Prostate gland (tissue), 2 donors: ENCODE data around the gene GUCY2C. TPM values are rescaled to one million over a fixed set of nuclear protein-coding genes. Genes with fewer than 3 reads are reported as not detected.

ENCODE experiments used
- DNase-seq: peaks from one replicate; pipeline ENCODE4 v3.0.0-alpha.2; 2019; ENCODE audit warnings: low spot score
- H3K27ac ChIP-seq, 2 donors: fragments of 200-600 bp; sonication (generic); 2 replicates each; pipeline ENCODE4 v1.5.1; 2017 to 2019
- H3K27me3 ChIP-seq: fragments of 200-600 bp; sonication (generic); replicated peaks from 2 replicates; pipeline ENCODE4 v1.5.1; 2019; ENCODE audit not compliant: insufficient read depth
- H3K36me3 ChIP-seq, 2 donors: fragments of 200-600 bp; sonication (generic); 1 replicate in 1 of 2; 2 replicates in 1 of 2; pipeline versions ENCODE4 v1.5.1 to v1.8.1; 2017 to 2019
- H3K4me1 ChIP-seq: fragments of 200-600 bp; sonication (generic); replicated peaks from 2 replicates; pipeline ENCODE4 v1.5.1; 2019
- H3K4me3 ChIP-seq, 2 donors: fragments of 200-600 bp; sonication (generic); 2 replicates each; pipeline ENCODE4 v1.5.1; 2017 to 2019
- H3K9me3 ChIP-seq: fragments of 200-600 bp; sonication (generic); 2 replicates; pipeline ENCODE4 v1.5.1; 2017
- POLR2A ChIP-seq: fragments of 450-650 bp; IDR thresholded peaks from one replicate; pipeline ENCODE4 v1.6.1; 2016; ENCODE audit warnings: antibody characterized with exemption, mild to moderate bottlenecking
- POLR2AphosphoS5 ChIP-seq: sonication (generic); formaldehyde crosslinking; IDR thresholded peaks from one replicate; pipeline ENCODE4 v1.6.1; 2017; ENCODE audit warnings: antibody characterized with exemption
- WGBS: methylation state at CpG from one replicate; pipeline ENCODE4 v1.1.5; 2018; 5-methylcytosine and 5-hydroxymethylcytosine counted together
- intact Hi-C: fragments of 100-400 bp; cut with DNase I; formaldehyde crosslinking; loops from one replicate; pipeline ENCODE4 v1.14.2; 2022
- total RNA-seq, 2 donors: library from RNA; depleted of rRNA; stranded (reverse); fragments of >200 nt; gene quantifications; one replicate each; pipeline ENCODE4 v1.1.0, GENCODE V29; 2016
- TF ChIP-seq, protein P1 (sequence below), 4 experiments: fragments of 200-600 bp in 2 of 4; fragments of 450-650 bp in 2 of 4; sonication (generic) in 2 of 4; IDR thresholded peaks; 1 replicate in 3 of 4; 2 replicates in 1 of 4; pipeline ENCODE4 v1.5.1; 2016 to 2019; ENCODE audit warnings: antibody characterized with exemption in 4 of 4, mild to moderate bottlenecking in 2 of 4, moderate library complexity in 2 of 4

GUCY2C gene
- total RNA-seq, 2 donors from 2014 or later = 0.11 TPM; not detected in 1

DNA sequence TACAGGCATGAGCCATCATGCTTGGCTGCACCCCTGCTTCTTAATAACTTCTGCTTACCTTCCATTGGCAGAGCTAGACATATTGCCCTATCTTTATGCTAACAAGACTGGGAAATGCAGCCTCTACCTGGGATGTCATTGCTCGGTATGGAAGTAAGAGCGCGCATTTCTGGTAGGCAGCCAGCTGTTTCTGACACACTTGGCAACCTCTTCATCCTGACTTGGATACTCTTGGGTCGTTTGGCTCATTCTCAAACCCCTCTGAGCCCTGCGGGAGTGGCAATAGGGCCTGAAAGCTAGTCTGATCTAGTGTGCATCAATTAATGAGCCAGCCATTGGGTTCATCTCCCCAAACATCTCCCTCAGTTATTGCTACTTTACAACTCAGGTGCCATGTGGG, 123.3 kb downstream of the GUCY2C start:
- Histone ChIP-seq H3K9me3 (no peaks in the 10 kb centered on the region), H3K27me3 (no peaks in the 10 kb centered on the region), H3K4me3 (no peak overlapping the region), H3K36me3 (no peaks in the 10 kb centered on the region), H3K4me1 (no peaks in the 10 kb centered on the region), H3K27ac (no peak overlapping the region)
- intact Hi-C loops = no loop called here
- 70% methylated on average over 5 of the region's 5 CpGs for WGBS
- TF ChIP-seq, protein P1, sequence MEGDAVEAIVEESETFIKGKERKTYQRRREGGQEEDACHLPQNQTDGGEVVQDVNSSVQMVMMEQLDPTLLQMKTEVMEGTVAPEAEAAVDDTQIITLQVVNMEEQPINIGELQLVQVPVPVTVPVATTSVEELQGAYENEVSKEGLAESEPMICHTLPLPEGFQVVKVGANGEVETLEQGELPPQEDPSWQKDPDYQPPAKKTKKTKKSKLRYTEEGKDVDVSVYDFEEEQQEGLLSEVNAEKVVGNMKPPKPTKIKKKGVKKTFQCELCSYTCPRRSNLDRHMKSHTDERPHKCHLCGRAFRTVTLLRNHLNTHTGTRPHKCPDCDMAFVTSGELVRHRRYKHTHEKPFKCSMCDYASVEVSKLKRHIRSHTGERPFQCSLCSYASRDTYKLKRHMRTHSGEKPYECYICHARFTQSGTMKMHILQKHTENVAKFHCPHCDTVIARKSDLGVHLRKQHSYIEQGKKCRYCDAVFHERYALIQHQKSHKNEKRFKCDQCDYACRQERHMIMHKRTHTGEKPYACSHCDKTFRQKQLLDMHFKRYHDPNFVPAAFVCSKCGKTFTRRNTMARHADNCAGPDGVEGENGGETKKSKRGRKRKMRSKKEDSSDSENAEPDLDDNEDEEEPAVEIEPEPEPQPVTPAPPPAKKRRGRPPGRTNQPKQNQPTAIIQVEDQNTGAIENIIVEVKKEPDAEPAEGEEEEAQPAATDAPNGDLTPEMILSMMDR (IDR thresholded peaks at IDR 0.05) = no peak
- TF ChIP-seq POLR2AphosphoS5 (no peak), POLR2A (no peak)
- no peak for DNase-seq

DNA sequence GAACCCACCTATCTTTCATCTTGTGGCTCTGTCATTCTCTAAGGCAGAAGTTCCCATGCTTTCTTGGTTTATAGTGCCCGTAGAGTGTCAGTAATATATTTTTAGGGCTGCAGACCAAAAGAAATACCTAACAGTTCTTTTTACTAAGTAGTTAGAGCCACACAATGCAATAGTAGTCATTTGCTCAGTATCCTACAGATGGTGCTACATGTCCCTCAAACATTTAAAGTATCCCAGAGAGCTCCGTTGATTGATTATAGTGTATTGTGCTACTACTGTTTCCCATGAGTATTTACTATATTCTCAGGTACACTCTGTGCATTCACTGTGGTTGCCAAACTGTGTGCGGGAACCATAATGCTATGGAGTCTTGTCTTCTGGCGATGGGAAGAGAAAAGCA, 124.0 kb downstream of the GUCY2C start:
- Histone ChIP-seq H3K27ac (no peak overlapping the region), H3K4me1 (no peaks in the 10 kb centered on the region), H3K36me3 (no peaks in the 10 kb centered on the region), H3K9me3 (no peaks in the 10 kb centered on the region), H3K27me3 (no peaks in the 10 kb centered on the region), H3K4me3 (no peak overlapping the region)
- intact Hi-C loops = no loop called here
- 89% methylated on average over 4 of the region's 4 CpGs for WGBS
- TF ChIP-seq POLR2A = no peak
- TF ChIP-seq, protein P1 (IDR thresholded peaks at IDR 0.05) = no peak
- no peak for TF ChIP-seq POLR2AphosphoS5
- no peak for DNase-seq

DNA sequence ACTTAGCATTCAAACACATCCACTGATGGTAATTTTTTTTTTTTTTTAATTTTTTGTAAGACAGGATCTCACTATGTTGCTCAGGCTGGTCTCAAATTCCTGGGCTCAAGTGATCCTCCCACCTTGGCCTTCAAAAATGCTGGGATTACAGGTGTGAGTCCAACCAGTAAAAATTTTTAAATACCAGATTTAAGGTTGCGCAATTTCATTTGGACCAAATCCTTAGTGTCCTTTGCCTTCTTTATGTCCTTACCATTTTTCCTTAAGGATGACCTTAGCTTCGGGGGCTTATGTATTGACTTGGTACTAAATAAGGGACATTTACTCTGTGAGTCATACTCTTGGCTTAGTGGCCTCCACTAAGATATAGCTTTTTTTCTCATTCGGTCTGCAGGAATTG, 124.6 kb downstream of the GUCY2C start:
- no peak for TF ChIP-seq POLR2A
- TF ChIP-seq, protein P1 (IDR thresholded peaks at IDR 0.05) = no peak
- no peak for TF ChIP-seq POLR2AphosphoS5
- Histone ChIP-seq H3K36me3 (no peaks in the 10 kb centered on the region), H3K27me3 (no peaks in the 10 kb centered on the region), H3K9me3 (no peaks in the 10 kb centered on the region), H3K27ac (no peak overlapping the region), H3K4me3 (no peak overlapping the region), H3K4me1 (no peaks in the 10 kb centered on the region)
- DNase-seq = no peak
- intact Hi-C loops = no loop called here
- 82% methylated on average over 3 of the region's 3 CpGs for WGBS

DNA sequence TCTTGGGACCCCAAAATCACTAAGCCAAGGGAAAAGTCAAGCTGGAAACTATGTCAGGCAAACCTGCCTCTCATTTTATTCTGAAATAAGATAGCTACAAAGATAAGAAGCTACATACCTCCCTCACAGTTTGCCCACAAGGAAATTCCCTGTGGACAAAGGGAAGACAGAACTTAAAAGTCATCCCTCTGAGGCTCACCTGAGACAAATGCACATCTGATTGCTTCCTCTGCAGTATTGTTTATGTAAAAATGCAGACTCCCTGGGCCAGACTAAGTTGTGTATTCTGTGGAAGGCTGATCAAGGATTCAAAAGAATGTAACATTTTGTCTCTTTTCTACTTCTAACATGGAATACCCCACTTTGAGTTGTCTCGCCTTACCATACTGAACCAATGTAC, 126.2 kb downstream of the GUCY2C start:
- Histone ChIP-seq H3K9me3 (no peaks in the 10 kb centered on the region), H3K27ac (no peak overlapping the region), H3K36me3 (no peaks in the 10 kb centered on the region), H3K4me1 (no peaks in the 10 kb centered on the region), H3K27me3 (no peaks in the 10 kb centered on the region), H3K4me3 (no peak overlapping the region)
- DNase-seq = no peak
- TF ChIP-seq, protein P1 (IDR thresholded peaks at IDR 0.05) = no peak
- TF ChIP-seq POLR2A (no peak), POLR2AphosphoS5 (no peak)
- 97% methylated on average over 1 of the region's 1 CpG for WGBS
- intact Hi-C loops = no loop called here

DNA sequence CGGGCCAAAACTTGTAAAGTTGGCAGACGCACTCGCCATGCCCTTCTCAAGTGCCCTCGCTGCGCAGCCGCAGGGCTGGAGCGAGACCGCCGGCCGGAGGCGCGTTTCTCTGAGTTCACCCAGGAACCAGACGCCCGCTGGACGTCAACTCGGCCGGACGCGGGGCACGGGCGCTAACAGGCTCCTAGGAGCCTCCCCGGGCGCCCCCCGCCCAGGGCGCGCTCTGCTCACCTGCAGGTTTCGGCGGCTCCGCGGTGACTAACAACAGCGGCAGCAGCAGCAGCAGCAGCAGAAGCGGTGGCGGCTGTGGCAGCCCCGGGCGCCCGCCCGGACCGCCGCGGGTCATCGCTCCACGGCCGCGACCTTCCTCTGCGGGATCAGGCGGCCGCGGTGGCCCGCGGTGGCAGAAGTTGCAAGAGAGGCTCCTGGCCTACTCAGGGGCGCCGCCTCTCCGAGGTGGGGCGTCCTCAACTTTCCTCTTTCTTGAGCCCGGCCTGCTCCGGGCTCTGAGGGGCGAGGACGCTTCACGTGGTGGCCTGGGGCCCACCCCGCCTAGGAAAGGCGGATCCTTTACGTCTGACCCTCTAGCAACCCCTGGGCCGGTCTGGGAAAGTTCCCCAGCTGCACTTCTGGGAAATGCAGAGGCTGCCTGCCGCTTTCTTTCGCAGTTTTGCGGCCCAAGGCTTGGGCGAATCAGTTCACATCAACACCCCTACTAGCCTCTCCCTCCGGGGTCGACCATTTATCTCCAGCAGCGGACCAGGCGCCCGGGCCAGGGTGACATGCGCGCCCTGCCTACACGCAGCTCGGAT, 128.8 kb downstream of the GUCY2C start, which contains the start of gene PLBD1:
Gene PLBD1 (minus strand): TSS at position 533 of the 812 bp plus-strand sequence. CDS start 187 bp downstream, at position 346.
- intact Hi-C loops = loop anchor here (5.0 kb wide), 1 partner anchor 200 kb away; the partner anchor contains the start of gene ATF7IP
- Histone ChIP-seq H3K4me3 (peak within 1 kb of the TSS; percentile 50 to 51), H3K27ac (peak within 1 kb of the TSS; percentile 35 to 66), H3K9me3 (no peaks in the 10 kb centered on the region), H3K36me3 (no peaks in the 10 kb centered on the region), H3K4me1 (no peaks in the 10 kb centered on the region), H3K27me3 (no peaks in the 10 kb centered on the region)
- DNase-seq = peak; percentile 37
- TF ChIP-seq, protein P1 (IDR thresholded peaks at IDR 0.05) = no peak
- peak; percentile 30 for TF ChIP-seq POLR2A
- TF ChIP-seq POLR2AphosphoS5 = no peak
- WGBS = 6% methylated on average over 51 of the region's 76 CpGs
